Hippocampal formation (tissue), 2 donors: ENCODE data around the gene ANGEL2.
"Not testable (repeated sequence)": the region's sequence is repeated elsewhere in the genome, so short reads cannot be mapped to it uniquely, and the experiment has no call there.

ENCODE experiments used
- DNase-seq, 2 donors: peaks; one replicate each; lab custom pipeline; 2025; lab: John Stamatoyannopoulos, UW

Gene ANGEL2

DNA sequence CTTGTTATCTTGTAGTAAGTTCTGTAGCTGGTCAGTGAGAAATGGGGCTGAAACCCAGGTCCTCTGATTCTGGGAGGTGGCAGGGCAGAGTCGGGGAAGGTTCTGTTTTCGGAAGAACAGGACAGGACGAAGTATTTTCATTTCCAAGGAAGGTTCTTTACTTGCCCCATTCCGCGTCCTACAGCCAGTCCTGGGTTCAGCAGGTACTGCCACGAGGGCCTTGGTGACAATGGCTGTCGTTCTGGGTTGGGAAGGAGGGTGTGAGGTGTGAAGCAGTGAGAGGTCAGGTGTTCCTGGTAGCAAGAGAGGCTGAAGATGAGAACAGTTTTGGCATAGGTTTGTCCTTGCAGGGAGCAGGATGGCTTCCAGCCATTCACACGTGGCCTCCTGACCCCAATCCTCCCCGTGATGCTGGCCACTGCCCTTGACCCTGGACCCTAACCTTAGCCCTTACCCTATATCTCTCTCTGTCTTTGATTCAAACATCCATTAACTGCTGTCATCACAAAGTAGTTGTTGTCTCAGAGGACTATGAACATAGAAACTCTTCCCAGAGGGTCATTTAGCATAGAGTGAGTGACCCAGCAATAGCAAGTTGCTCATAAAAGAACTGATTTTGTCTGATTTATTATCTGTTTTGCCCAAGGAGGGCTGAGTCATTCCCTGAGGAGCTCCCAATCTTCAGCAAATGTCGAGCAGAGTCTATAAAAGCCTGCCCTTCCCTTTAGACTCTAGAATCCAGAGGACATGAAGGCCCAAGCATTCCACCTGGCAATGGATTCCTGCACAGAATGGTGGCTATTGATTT is 40.4 kb downstream of the ANGEL2 start:
- no peak for DNase-seq

DNA sequence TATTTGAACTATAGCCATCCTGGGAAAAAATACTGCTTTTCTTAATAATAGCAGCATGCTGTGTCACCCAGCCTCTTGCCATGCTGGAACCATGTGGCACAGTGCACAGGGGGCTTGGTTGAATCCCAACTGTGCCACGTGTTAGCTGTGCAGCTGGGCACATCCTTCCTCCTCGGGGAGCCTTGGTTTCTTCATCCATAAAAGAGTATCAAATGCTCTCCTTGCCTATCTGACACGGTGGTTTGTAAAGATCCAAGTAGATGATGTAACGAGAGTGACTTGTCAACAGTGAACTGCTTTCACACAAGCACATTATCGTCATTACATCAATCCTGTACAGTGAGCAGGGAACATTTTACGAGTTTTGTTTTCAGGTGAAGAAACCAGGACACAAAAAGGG is 41.0 kb downstream of the ANGEL2 start:
- DNase-seq: no peak

DNA sequence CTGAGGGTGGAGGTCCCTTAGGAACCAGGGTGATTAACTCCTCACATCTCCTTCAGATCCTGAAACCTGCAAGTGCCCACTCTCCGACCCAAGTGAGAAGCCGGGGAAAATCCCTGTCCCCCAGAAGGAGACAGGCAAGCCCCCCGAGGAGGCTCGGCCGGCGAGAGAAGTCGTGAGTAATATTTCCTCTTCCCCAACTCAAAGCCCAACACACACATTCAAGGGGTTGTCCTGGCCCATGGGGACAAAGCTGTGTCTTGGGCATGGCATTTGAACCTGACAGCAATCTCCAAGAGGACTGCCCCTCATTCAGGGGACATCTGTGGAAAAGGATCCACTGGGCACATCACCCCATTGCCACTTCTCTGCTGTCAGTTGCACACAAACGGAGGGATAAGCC is 41.8 kb downstream of the ANGEL2 start:
- no peak for DNase-seq

DNA sequence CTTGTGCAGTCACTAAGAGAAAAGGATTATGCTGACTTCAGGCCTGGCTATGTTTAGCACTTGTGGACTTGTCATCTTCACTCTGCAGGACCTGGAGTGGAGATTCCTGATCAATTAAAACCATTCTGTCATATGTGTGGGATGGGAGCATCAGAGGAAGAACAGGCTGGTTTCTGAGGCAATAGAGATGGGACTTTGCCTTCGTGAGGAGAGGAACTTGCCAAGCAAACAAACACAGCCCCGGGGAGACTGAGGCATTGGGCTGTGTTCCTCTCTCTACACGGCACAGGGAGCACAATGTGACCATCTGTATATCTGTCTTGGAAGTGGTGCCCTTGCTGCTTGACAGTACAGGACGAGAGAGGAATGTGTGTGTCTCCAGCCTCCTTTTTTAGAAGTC is 42.2 kb downstream of the ANGEL2 start:
- no peak for DNase-seq

DNA sequence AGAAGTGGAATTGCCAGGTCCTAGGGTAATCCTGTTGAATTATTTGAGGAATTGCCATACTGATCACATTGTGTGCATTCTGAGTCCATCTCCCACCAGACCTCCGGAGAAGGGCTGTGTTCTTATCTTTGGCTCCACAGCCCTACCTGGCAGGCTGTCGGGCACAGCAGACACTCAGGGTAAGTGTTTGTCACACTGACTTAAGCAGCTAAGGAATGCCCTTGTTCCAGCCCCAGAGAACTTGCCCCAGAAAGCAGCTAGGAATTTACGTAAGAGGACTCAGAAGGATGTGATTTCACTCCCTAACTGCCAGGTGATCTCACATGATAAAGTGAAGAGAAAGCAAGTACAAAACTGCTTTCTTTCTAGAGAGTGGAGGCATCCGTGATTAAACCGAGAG is 44.4 kb downstream of the ANGEL2 start:
- no peak for DNase-seq

DNA sequence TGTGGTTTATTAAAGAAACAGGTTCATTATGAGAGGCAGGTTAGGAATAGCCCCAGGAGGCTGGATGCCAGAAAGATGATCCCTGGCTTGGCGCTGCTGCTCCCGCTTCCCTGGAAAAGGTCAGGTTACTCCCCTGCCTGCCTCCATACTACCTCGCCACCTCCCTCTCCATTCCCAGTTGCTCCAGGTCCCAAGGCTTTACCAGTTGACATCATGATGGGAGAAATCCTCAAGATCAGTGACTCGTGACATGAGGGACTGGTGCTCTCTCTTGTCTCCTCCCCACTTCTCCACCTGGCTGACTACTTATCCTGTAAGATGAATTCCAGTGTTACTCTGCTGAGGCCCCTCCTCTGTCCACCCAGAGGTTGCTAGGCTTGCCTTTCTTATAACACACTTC is 45.6 kb downstream of the ANGEL2 start:
- no peak for DNase-seq

DNA sequence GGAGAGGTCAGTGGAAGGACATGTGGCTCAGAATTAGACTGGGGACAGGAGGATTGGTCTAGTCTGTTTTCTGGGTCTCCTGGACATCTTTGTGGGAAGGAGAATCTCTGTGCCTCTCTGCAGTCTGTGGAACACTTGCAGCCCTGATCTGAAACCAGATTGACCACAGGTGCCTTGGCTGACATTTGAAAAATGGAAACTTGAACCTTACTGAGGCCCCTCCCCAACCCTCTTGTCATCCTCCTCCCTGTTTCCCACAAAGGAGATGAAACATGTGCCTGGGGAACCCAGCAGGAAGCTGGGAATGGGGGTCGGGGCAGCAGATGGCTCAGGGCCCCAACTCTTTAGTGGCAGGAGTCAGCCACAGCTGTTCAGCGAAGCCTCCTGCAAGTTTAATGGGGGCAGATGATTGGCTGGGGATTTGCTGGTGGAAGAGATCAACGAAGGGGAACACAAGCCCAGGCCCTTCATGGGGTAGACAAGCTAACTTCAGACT is 47.3 kb downstream of the ANGEL2 start:
- no peak for DNase-seq

DNA sequence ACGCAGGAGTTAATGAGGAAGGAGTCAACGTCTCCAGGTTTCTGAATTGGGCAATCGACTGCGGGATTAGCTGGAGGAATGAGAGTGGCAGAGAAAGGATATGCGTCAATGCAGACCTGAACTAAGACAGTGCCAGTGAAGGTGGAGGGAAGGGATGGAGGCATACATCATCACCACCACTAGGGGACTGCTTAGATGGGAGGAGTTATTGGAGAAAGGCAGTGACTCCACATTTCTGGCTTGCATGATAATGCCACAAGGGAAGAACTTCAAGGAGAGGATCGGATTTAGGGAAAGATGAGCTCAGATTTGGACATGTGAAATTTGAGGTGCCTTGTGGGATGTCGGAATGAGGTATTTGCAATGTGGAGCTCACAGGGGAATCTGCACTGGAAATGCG is 47.9 kb downstream of the ANGEL2 start:
- DNase-seq: no peak

DNA sequence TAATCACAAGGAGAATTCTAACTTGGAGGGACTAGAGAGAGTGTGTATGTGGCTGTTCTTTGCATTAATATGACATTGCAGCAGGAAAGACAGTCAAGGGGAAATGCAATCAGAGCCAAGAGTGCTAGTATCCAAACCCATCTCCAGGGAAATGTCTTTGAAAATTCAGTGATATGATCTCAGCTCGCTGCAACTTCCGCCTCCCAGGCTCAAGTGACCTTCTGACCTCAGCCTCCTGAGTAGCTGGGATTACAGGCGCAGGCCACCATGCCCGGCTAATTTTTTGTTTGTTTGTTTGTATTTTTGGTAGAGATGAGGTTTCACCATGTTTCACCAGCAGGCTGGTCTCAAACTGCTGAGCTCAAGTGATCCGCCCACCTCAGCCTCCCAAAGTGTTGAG is 49.1 kb downstream of the ANGEL2 start:
- DNase-seq: no peak

DNA sequence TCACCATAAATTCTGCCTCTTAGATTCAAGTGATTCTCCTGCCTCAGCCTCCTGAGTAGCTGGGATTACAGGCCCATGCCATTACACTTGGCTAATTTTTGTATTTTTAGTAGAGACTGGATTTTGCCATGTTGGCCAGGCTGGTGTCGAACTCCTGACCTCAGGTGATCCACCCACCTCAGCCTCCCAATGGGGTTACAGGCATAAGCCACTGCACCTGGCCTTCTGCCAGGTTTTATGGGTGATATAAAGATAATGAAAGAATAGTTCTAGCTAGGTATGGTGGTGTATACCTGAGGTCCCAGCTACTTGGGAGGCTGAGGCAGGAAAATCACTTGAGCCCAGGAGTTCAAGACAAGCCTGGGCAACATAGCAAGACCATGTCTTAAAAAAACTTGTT is 50.7 kb downstream of the ANGEL2 start:
- DNase-seq: not testable (repeated sequence)

DNA sequence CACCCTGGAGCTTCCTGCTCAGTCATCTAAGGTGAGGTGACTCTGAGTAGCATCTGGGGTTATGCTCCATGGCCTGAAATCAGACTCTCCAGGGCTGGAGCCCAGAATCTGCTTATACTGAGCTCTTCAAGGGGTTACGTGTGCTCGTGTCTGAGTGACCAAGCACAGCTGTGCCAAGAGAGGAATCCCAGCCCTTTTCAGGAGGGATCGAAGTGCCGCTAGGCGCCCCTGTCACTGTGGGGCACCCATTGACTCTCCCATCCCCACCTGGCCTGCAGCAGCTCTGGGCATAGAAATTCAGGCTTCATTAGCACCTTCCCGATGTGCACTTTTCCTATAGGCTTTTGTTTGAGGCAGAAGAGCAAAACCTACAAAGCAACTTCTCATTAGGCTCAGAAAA is 51.6 kb downstream of the ANGEL2 start:
- DNase-seq: no peak

DNA sequence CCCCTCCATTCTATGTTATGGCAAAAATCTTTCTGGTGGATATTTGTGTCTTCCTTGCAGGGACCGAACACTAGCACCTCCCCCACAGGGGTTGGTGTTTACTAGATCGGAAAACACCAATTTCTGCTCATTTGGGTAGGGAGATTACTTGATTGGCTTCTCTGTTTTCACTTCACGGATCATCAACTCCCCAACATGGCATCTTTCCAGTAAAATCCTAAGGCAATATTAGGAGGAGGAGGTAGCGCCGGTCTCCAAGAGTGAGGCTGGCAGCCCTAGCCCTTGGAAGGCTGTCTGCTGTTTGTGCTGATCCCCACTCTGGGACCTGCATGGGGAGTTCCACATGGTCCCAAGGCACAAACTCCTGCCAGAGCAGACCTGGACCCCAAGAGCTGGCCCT is 53.2 kb downstream of the ANGEL2 start:
- DNase-seq: no peak

DNA sequence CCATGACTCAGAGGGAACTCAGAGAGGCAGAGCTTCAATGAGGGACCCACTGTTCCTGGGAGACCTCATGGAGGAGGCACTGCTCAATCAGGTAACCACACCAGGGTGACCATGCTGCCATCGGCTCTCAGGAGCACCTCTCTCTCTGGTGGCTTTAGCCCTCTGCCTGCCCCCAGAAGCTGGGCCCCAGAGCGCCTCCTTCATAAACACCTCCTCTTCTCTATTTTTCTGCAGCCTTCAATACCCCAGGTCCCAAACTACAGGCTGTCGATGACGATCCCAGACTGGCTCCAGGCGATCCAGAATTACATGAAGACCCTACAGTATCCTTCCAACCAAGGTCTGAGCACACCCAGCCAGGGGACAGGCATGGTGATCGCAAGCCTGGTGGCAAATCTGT is 54.7 kb downstream of the ANGEL2 start:
- DNase-seq: no peak

DNA sequence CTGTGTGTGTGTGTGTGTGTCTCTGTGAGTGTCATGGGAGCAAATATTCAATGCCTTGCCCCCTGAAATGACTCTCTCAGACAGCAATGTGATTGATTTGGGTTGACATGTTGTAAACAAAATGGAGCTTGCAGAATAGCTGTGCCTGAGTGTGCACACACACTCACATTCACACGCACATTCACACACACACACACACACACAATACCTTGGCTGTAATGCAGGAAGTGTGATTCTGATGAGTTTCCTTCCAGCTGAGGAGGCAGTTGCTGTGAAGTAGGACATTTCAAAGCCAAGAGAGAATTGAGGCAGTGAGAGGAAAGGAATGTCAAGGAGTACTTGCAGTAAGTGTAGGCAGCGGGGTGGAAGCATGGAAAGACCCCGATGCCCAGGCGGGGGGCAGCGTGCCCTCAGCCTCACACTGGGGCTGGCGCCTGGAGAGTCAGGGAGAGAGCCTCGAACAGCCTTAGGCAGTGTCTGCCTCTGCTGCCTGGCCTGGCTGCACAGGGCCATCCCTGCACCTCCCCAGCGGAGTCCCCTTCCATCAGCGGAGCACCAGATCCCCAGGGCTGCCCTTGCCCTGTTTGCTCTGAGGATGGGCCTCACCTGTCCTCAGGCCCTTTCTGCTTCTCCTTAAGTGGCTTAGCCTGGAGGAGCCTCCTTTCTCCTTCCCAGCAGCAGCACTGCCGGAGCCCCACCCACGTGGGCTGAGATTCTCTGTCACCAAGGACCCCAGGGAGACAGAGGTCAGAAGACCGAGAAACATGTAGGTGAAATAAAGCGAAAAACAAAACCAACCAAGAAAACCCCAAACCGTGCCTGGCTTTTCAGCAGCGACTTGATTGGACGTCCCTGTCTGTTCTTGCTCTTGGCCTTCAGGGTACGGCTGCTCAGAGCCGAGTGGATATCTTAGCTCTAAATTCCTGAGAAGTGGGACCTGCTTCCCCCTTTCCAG is 56.1 kb downstream of the ANGEL2 start:
- DNase-seq: no peak

DNA sequence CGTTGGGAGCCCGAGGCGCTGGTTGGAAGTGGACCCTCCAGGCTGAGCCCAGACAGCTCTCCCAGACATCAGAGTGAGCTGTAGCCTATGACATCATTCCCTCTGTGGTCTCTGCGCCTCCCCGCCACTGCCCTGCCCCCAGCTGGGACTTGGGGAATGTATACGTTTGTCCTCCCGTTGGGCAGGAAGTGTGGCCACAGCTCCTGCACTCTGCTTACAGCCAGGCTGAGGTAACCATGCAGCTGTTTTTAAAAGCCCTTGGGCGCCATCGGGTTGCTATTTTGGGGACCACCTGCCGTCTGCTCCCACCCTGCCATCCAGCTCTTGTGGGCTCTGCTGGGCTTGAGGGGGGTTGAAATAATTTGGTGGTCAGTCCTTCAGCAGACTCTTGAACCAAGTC is 57.5 kb downstream of the ANGEL2 start:
- DNase-seq: no peak

DNA sequence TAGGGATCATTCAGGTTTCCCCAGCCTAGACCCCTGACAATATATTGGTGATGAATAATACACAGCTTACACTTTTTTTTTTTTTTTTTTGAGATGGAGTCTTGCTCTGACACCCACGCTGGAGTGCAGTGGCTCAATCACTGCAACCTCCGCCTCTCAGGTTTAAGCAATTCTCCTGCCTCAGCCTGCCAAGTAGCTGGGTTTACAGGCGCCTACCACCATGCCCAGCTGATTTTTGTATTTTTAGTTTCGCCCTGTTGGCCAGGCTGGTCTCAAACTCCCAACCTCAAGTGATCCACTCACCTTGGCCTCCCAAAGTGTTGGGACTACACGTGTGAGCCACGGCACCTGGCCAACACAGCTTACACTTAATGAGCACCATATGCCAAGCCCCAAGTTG is 58.1 kb downstream of the ANGEL2 start:
- no peak for DNase-seq

DNA sequence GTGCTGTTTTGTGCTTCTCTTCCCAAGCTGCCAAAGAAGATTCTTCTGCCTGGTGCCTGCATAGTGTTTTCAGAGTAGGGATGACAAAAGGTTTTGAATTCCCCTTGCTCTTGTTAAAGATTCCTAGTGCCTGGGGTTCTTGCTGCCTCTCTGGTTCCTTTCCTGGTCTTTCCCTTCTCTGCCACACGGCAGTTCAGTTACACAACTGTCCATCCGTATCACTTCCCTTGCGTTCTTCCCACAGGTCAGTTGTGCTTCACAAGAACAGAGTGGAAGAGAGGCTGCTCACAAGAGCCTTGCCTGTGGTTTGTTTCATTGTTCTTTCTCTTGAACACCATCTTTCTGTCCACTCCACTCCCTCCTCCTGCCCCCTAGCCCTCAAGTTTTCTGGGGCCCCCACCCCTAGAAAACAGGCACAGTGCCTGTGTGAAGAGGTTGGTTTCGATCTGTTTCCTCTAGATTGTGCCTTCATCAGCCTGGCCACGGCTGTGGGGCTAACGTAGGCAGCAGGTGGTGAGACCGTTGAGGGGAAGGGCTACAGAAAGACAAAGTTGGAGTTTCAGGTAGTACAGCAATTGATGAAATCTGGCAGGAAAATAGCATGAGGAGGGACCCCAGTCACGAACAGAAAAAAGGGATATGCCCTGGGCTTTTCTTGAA is 59.6 kb downstream of the ANGEL2 start:
- no peak for DNase-seq

DNA sequence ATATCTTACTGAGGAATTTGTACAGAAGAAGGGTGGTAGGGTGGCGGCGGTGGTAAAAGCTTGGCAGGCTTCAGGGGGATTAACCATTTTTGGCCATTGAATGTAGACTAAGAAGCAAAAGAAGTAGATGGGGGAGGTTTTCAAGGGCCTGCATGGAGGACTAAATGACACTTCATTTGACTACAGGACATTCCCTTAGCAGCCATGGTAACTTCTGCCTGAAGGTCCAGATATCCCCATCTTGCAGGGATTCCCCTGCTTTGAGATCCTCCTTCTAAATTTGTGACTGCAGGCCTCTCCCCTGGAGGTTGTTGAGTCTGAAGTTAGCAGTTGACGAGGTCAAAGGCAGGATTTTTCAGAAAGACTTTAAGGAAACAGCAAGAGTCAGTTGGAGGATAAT is 60.6 kb downstream of the ANGEL2 start:
- DNase-seq: no peak

DNA sequence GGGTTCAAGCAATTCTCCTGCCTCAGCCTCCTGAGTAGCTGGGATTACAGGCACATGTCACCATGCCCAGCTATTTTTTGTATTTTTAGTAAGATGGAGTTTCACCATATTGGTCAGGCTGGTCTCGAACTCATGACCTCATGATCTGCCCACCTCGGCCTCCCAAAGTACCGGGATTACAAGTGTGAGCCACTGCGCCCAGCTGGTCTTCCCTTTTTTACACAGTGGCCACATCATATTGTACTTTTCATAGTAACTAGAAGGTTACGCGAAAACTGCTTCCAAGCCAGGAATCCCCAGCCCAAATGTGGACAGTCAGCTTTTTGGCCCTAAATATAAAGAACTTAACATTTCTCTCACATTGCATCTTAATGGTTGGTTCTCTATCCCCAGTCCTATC is 61.2 kb downstream of the ANGEL2 start:
- DNase-seq: no peak

DNA sequence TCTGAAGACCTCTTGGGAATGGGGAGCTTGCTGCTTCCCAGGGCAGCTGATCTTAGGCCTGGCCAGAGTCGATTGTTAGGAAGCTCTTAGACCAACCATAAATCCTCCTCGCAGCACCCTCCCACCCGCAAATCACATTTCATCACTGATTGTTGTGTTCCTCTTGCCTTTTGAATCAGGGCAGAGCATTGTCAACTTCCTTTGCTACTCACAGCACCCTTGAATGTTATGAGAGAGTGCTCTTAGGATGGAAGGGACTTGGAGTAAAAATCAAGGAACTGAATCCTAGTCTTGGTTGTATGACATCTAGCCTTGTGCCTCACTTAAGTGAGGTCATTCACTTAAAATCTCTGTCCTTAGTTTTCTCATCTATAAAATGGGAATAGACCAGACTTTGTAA is 62.3 kb downstream of the ANGEL2 start:
- DNase-seq: no peak

DNA sequence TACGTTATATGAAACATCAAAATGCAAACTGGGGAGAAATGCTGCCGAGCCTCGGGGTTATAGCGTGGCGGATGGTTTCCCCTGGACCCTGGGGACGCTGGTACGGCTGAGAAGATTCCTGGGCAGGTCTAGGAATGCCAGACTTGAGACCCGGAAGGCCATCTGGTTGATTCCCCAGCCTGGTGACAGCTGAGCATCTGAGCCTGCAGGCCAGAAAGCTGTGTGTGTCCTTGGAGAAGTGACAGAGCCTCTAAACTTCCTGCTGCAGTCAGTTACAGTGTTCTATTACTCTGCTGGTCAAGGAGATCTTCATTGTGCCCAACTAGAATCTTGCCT is 63.1 kb downstream of the ANGEL2 start:
- no peak for DNase-seq

DNA sequence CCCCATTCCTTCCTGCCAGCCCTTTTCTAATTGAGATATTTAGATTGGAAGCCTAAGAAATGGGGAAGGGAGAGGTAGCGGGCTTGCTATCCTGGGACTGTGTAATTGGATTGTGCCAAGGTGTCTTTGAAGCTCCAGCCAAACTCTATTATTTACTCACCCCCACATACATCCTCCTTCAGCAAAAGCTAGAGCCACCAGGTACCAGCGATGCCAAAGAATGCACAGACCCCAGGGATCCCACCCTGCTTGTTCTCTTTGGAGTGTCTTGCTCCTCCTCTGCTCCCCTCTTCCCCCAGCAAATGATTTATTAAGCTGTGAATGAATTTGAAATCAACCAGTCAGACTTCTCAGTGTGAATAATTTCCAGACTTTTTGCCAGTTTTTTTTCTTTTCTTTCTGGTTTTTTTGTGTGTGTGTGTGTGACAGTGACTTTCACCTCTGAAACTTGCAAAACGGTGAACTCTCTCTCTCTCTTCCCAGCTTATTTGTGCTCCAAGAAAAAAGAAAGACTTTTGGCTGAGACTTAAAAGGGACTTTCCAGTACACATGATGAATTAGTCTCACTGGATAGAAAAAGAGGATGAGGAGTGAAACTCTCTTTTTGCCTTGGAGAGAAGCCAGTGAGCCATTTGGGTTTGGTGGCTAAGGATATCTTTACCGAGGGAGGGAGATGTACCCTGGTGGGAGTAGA is 63.6 kb downstream of the ANGEL2 start:
- no peak for DNase-seq
